HG02642 (cell line): ENCODE data around the gene ZNF135.

ENCODE experiments used
- ATAC-seq: cut with Tn5 transposase; IDR thresholded peaks from one replicate; pipeline ENCODE4 v1.9.1; 2021; ENCODE audit warnings: mild to moderate bottlenecking; ENCODE audit not compliant: unreplicated experiment, poor library complexity

Gene ZNF135

GRCh38 chr19:58059003-58059670 is at the start of gene ZNF135:
Gene ZNF135 (plus strand): TSS chr19:58059282. CDS start chr19:58060003, 721 bp downstream.
- no peak for ATAC-seq

- ATAC-seq: no peak
These were observed 49.8 kb upstream of the ZNF135 start for GRCh38 chr19:58009301-58009665.

- no peak for ATAC-seq
These were observed 49.3 kb upstream of the ZNF135 start for GRCh38 chr19:58009666-58010301.

GRCh38 chr19:58010507-58010906 is 48.6 kb upstream of the ZNF135 start:
- no peak for ATAC-seq

- no peak for ATAC-seq
These were observed 44.9 kb upstream of the ZNF135 start for GRCh38 chr19:58014141-58014540.

- no peak for ATAC-seq
These were observed 39.0 kb upstream of the ZNF135 start for GRCh38 chr19:58020129-58020528.

- ATAC-seq: no peak
These were observed 37.4 kb upstream of the ZNF135 start for GRCh38 chr19:58021541-58022282.

GRCh38 chr19:58022283-58022660 is 36.8 kb upstream of the ZNF135 start:
- no peak for ATAC-seq

GRCh38 chr19:58024661-58025060 is 34.4 kb upstream of the ZNF135 start:
- no peak for ATAC-seq

- no peak for ATAC-seq
These were observed 25.2 kb upstream of the ZNF135 start, which contains the start of gene ZSCAN1 for GRCh38 chr19:58033741-58034476. Gene ZSCAN1 (plus strand): TSS chr19:58034025. CDS start chr19:58037837, 3,812 bp downstream.

GRCh38 chr19:58034477-58034793 is 24.6 kb upstream of the ZNF135 start:
- no peak for ATAC-seq

GRCh38 chr19:58035863-58036262 is 23.2 kb upstream of the ZNF135 start:
- no peak for ATAC-seq

- no peak for ATAC-seq
These were observed 21.0 kb upstream of the ZNF135 start for GRCh38 chr19:58037927-58038687.

GRCh38 chr19:58038688-58039204 is 20.3 kb upstream of the ZNF135 start:
- ATAC-seq: no peak

GRCh38 chr19:58040751-58041525 is 18.1 kb upstream of the ZNF135 start:
- ATAC-seq: no peak

- ATAC-seq: no peak
These were observed 16.4 kb upstream of the ZNF135 start for GRCh38 chr19:58042495-58043340.

GRCh38 chr19:58044391-58044790 is 14.7 kb upstream of the ZNF135 start:
- no peak for ATAC-seq

- no peak for ATAC-seq
These were observed 14.2 kb upstream of the ZNF135 start for GRCh38 chr19:58044886-58045285.
